HepG2 (cell line): ENCODE data around the gene CD300A.

Experiments
- CENPBD1 ChIP-seq: sonication (generic); formaldehyde crosslinking; IDR thresholded peaks from 2 replicates; pipeline ENCODE4 v1.8.0; 2022; ENCODE audit warnings: missing genetic modification reagents, low read depth, mild to moderate bottlenecking, borderline replicate concordance
- FOSL2 ChIP-seq: sonication (generic); formaldehyde crosslinking; IDR thresholded peaks from 2 replicates; pipeline ENCODE4 v1.4.0; 2020; ENCODE audit warnings: missing genetic modification reagents
- MXI1 ChIP-seq: IDR thresholded peaks from 3 replicates; pipeline ENCODE4 v1.6.1; 2012; ENCODE audit warnings: low read depth, low read length, inconsistent platforms, borderline replicate concordance
- PATZ1 ChIP-seq: sonication (generic); formaldehyde crosslinking; IDR thresholded peaks from 2 replicates; pipeline ENCODE4 v1.4.0; 2020; ENCODE audit warnings: missing genetic modification reagents
- POLR2A ChIP-seq, 2 experiments: IDR thresholded peaks; 2 replicates each; pipeline ENCODE4 v1.6.1; 2011; ENCODE audit warnings: low read depth in 2 of 2, low read length in 2 of 2, mild to moderate bottlenecking in 1 of 2, moderate library complexity in 1 of 2; ENCODE audit not compliant: insufficient read depth in 1 of 2
- RBFOX2 ChIP-seq: fragments of 200-400 bp; formaldehyde crosslinking; IDR thresholded peaks from 2 replicates; pipeline ENCODE4 v1.6.1; 2017; ENCODE audit warnings: low read depth, mild to moderate bottlenecking, low read length
- SMAD9 ChIP-seq: sonication (generic); formaldehyde crosslinking; IDR thresholded peaks from 2 replicates; pipeline ENCODE4 v1.5.1; 2020; ENCODE audit warnings: mild to moderate bottlenecking, missing genetic modification reagents
- ZNF24 ChIP-seq: fragments of 450-650 bp; IDR thresholded peaks from 2 replicates; pipeline ENCODE4 v1.6.1; 2017; ENCODE audit warnings: antibody characterized with exemption, mild to moderate bottlenecking
- ZNF513 ChIP-seq: sonication (generic); formaldehyde crosslinking; conservative IDR thresholded peaks from 2 replicates; pipeline ENCODE4 v1.5.0; 2020; ENCODE audit warnings: missing genetic modification reagents
- ZNF768 ChIP-seq: sonication (generic); formaldehyde crosslinking; IDR thresholded peaks from 2 replicates; pipeline ENCODE4 v1.4.0; 2020; ENCODE audit warnings: missing genetic modification reagents
- ZNF83 ChIP-seq: sonication (generic); formaldehyde crosslinking; IDR thresholded peaks from 2 replicates; pipeline ENCODE4 v1.4.0; 2020; ENCODE audit warnings: missing genetic modification reagents, mild to moderate bottlenecking, borderline replicate concordance
- TF ChIP-seq, protein P1 (sequence below): IDR thresholded peaks from 2 replicates; pipeline ENCODE4 v1.6.1; 2012; ENCODE audit warnings: low read depth, low read length, improper control_type of control experiment
- TF ChIP-seq, protein P2 (sequence below): sonication (generic); formaldehyde crosslinking; IDR thresholded peaks from 2 replicates; pipeline ENCODE4 v1.8.1; 2022; ENCODE audit warnings: low read depth, mild to moderate bottlenecking, missing genetic modification reagents
- TF ChIP-seq, protein P3 (sequence below): sonication (generic); formaldehyde crosslinking; IDR thresholded peaks from 2 replicates; pipeline ENCODE4 v1.4.0; 2020; ENCODE audit warnings: missing genetic modification reagents

DNA sequence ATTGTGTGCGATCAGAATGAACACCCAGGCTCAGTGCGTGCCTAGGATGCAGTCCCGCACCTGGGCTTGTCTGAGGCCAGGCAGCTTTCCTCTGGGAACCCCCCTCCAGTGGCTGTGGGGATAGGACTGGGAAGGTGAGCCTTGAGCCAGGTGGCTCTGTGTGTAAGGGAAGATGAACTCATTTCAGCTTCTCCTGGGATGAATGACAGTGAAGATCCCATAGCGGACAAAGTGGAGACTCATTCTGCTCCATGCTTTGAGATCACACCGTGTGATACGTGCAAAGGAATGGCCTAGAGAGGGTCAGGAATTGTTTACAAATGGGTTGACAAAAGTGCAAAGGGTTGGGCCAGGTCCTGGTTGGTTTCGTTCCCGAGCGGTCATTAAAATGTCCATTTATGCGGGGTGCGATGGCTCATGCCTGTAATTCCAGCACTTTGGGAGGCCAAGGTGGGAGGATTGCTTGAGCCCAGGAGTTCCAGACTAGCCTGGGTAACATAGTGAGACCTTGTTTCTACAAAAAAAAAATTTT lies 18.7 kb upstream of the CD300A start:
- TF ChIP-seq SMAD9 (CRISPR knock-in tag), result no peak
- TF ChIP-seq FOSL2 (CRISPR knock-in tag), result no peak
- no peak for TF ChIP-seq CENPBD1 (CRISPR knock-in tag)
- no peak for TF ChIP-seq ZNF83
- TF ChIP-seq, protein P1, sequence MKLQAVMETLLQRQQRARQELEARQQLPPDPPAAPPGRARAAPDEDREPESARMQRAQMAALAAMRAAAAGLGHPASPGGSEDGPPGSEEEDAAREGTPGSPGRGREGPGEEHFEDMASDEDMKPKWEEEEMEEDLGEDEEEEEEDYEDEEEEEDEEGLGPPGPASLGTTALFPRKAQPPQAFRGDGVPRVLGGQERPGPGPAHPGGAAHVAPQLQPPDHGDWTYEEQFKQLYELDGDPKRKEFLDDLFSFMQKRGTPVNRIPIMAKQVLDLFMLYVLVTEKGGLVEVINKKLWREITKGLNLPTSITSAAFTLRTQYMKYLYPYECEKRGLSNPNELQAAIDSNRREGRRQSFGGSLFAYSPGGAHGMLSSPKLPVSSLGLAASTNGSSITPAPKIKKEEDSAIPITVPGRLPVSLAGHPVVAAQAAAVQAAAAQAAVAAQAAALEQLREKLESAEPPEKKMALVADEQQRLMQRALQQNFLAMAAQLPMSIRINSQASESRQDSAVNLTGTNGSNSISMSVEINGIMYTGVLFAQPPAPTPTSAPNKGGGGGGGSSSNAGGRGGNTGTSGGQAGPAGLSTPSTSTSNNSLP, result no peak
- TF ChIP-seq PATZ1 (CRISPR knock-in tag), result no peak
- TF ChIP-seq RBFOX2, result no peak
- TF ChIP-seq MXI1, result no peak
- TF ChIP-seq, protein P2, sequence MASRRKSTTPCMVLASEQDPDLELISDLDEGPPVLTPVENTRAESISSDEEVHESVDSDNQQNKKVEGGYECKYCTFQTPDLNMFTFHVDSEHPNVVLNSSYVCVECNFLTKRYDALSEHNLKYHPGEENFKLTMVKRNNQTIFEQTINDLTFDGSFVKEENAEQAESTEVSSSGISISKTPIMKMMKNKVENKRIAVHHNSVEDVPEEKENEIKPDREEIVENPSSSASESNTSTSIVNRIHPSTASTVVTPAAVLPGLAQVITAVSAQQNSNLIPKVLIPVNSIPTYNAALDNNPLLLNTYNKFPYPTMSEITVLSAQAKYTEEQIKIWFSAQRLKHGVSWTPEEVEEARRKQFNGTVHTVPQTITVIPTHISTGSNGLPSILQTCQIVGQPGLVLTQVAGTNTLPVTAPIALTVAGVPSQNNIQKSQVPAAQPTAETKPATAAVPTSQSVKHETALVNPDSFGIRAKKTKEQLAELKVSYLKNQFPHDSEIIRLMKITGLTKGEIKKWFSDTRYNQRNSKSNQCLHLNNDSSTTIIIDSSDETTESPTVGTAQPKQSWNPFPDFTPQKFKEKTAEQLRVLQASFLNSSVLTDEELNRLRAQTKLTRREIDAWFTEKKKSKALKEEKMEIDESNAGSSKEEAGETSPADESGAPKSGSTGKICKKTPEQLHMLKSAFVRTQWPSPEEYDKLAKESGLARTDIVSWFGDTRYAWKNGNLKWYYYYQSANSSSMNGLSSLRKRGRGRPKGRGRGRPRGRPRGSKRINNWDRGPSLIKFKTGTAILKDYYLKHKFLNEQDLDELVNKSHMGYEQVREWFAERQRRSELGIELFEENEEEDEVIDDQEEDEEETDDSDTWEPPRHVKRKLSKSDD, result no peak
- peak in 1 of 2 experiments; percentile 21; a peak in 1 of 4 replicates for TF ChIP-seq POLR2A (IDR thresholded peaks at IDR 0.05; ENCODE audit: insufficient read depth in 1 of 2, low read depth in 2 of 2, low read length in 2 of 2)
- TF ChIP-seq, protein P3, sequence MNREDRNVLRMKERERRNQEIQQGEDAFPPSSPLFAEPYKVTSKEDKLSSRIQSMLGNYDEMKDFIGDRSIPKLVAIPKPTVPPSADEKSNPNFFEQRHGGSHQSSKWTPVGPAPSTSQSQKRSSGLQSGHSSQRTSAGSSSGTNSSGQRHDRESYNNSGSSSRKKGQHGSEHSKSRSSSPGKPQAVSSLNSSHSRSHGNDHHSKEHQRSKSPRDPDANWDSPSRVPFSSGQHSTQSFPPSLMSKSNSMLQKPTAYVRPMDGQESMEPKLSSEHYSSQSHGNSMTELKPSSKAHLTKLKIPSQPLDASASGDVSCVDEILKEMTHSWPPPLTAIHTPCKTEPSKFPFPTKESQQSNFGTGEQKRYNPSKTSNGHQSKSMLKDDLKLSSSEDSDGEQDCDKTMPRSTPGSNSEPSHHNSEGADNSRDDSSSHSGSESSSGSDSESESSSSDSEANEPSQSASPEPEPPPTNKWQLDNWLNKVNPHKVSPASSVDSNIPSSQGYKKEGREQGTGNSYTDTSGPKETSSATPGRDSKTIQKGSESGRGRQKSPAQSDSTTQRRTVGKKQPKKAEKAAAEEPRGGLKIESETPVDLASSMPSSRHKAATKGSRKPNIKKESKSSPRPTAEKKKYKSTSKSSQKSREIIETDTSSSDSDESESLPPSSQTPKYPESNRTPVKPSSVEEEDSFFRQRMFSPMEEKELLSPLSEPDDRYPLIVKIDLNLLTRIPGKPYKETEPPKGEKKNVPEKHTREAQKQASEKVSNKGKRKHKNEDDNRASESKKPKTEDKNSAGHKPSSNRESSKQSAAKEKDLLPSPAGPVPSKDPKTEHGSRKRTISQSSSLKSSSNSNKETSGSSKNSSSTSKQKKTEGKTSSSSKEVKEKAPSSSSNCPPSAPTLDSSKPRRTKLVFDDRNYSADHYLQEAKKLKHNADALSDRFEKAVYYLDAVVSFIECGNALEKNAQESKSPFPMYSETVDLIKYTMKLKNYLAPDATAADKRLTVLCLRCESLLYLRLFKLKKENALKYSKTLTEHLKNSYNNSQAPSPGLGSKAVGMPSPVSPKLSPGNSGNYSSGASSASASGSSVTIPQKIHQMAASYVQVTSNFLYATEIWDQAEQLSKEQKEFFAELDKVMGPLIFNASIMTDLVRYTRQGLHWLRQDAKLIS (CRISPR knock-in tag), result no peak
- no peak for TF ChIP-seq ZNF24
- no peak for TF ChIP-seq ZNF768
- no peak for TF ChIP-seq ZNF513 (CRISPR knock-in tag)
